GM12878 (cell line): ENCODE results near the gene THAP11. TPM values are rescaled to one million over a fixed set of nuclear protein-coding genes. Genes with fewer than 3 reads are reported as not detected.

ENCODE experiments used
- ATAC-seq: fragments of 200-7000 bp; cut with Tn5 transposase; 3 replicates; pipeline ENCODE4 v1.9.1; 2020; ENCODE audit warnings: mild to moderate bottlenecking, moderate library complexity
- BruUV-seq: library from RNA; stranded (reverse); fragments of 400-500 nt; replicated peaks from 2 replicates; lab custom pipeline; 2021; lab: Mats Ljungman, UMichigan
- CTCF ChIA-PET: fragments of 300-600 bp; sonication (Branson Sonifier 250); formaldehyde crosslinking; extraction: SDS; loops from one replicate; lab custom pipeline; 2021; ENCODE audit warnings: inconsistent platforms; lab: Yijun Ruan, JAX
- POLR2A ChIA-PET: fragments of 350-600 bp; formaldehyde crosslinking; extraction: SDS; loops from one replicate; lab custom pipeline; 2021; ENCODE audit warnings: inconsistent platforms; lab: Charles Lee
- RAD21 ChIA-PET: fragments of 300-600 bp; sonication (Branson Sonifier 250); formaldehyde crosslinking; loops from one replicate; lab custom pipeline; 2023; ENCODE audit warnings: antibody characterized with exemption; ENCODE audit not compliant: unreplicated experiment; lab: Charles Lee
- SMC1A ChIA-PET: fragments of 300-600 bp; sonication (Branson Sonifier 250); formaldehyde crosslinking; loops from one replicate; lab custom pipeline; 2023; ENCODE audit not compliant: unreplicated experiment, uncharacterized antibody; lab: Charles Lee
- DNase-seq: peaks from one replicate; pipeline ENCODE4 v3.0.0-alpha.2; 2011; ENCODE audit warnings: low read depth, low spot score
- FAIRE-seq: peaks from 3 replicates; lab custom pipeline; 2011; peaks lifted over from hg19 to GRCh38; lab: Jason Lieb, UNC
- H2AFZ ChIP-seq: 2 replicates; pipeline ENCODE4 v1.6.0; 2011; ENCODE audit warnings: low read depth, low read length, control low read depth; ENCODE audit not compliant: control insufficient read depth
- H3K27ac ChIP-seq: 2 replicates; pipeline ENCODE4 v1.5.1; 2011; ENCODE audit warnings: control low read depth; ENCODE audit not compliant: control insufficient read depth, insufficient read depth
- H3K27me3 ChIP-seq, 2 experiments: replicated peaks in 1 of 2; 2 replicates each; pipeline versions ENCODE4 v1.6.0 to v1.6.1; 2011; ENCODE audit warnings: low read length in 1 of 2; ENCODE audit not compliant: control insufficient read depth in 2 of 2, insufficient read depth in 2 of 2
- H3K36me3 ChIP-seq, 2 experiments: 2 replicates each; pipeline ENCODE4 v1.5.1; 2011; ENCODE audit warnings: low read length in 1 of 2; ENCODE audit not compliant: control insufficient read depth in 2 of 2, insufficient read depth in 2 of 2
- H3K4me1 ChIP-seq: 2 replicates; pipeline ENCODE4 v1.6.1; 2011; ENCODE audit warnings: mild to moderate bottlenecking, low read length, moderate library complexity, mixed read lengths; ENCODE audit not compliant: control insufficient read depth, insufficient read depth
- H3K4me2 ChIP-seq: 2 replicates; pipeline ENCODE4 v1.6.0; 2011; ENCODE audit warnings: control low read depth; ENCODE audit not compliant: control insufficient read depth, insufficient read depth
- H3K4me3 ChIP-seq: fragments of 200-600 bp; sonication (generic); 2 replicates; pipeline ENCODE4 v1.5.1; 2016
- H3K79me2 ChIP-seq: 2 replicates; pipeline ENCODE4 v1.6.0; 2011; ENCODE audit warnings: low read length; ENCODE audit not compliant: control insufficient read depth, insufficient read depth
- H3K9ac ChIP-seq: 2 replicates; pipeline ENCODE4 v1.8.0; 2011; ENCODE audit warnings: low read length, control low read depth, mixed read lengths; ENCODE audit not compliant: control insufficient read depth, insufficient read depth
- H3K9me3 ChIP-seq: replicated peaks from 3 replicates; pipeline ENCODE4 v1.5.1; 2011; ENCODE audit warnings: mild to moderate bottlenecking, low read length; ENCODE audit not compliant: control insufficient read depth, insufficient read depth
- H4K20me1 ChIP-seq: 2 replicates; pipeline ENCODE4 v1.6.0; 2011; ENCODE audit not compliant: control insufficient read depth, insufficient read depth
- ASH2L ChIP-seq: fragments of 300-600, 200-600 bp; sonication (generic); IDR thresholded peaks from 2 replicates; pipeline ENCODE4 v1.6.1; 2017; ENCODE audit warnings: low read depth, mild to moderate bottlenecking, borderline replicate concordance
- ATF7 ChIP-seq: fragments of 450-650 bp; IDR thresholded peaks from 2 replicates; pipeline ENCODE4 v1.6.1; 2016; ENCODE audit warnings: low read depth, mild to moderate bottlenecking
- BCL11A ChIP-seq: IDR thresholded peaks from 2 replicates; pipeline ENCODE4 v1.6.1; 2011; ENCODE audit warnings: low read depth, low read length
- HDGF ChIP-seq: fragments of 450-650 bp; IDR thresholded peaks from 2 replicates; pipeline ENCODE4 v1.6.1; 2016; ENCODE audit warnings: antibody characterized with exemption
- NBN ChIP-seq: fragments of 450-650 bp; IDR thresholded peaks from 2 replicates; pipeline ENCODE4 v1.6.1; 2016
- SPI1 ChIP-seq: IDR thresholded peaks from 2 replicates; pipeline ENCODE4 v1.6.1; 2011; ENCODE audit warnings: low read depth, mild to moderate bottlenecking, low read length, moderate library complexity, borderline replicate concordance; ENCODE audit not compliant: insufficient read depth
- ZBTB33 ChIP-seq: fragments of 450-650 bp; IDR thresholded peaks from 2 replicates; pipeline ENCODE4 v1.6.1; 2017; ENCODE audit warnings: mild to moderate bottlenecking
- WGBS: methylation state at CpG from one replicate; pipeline ENCODE4 v1.1.6; 2016; ENCODE audit warnings: low lambda C conversion rate; ENCODE audit not compliant: insufficient replicate concordance, insufficient coverage; ENCODE audit errors: missing lambda C conversion rate; 5-methylcytosine and 5-hydroxymethylcytosine counted together
- in situ Hi-C: fragments of 300-500 bp; cut with MboI; formaldehyde crosslinking; loops from 9 replicates; pipeline ENCODE4 v1.14.3; 2018; ENCODE audit warnings: mixed read lengths
- intact Hi-C: fragments of 100-400 bp; cut with micrococcal nuclease; formaldehyde crosslinking; loops from one replicate; pipeline ENCODE4 v1.14.2; 2022; ENCODE audit not compliant: unreplicated experiment
- polyA plus RNA-seq, 11 experiments: library from polyadenylated mRNA; depleted of rRNA in 4 of 11; unstranded in 6 of 11; stranded (reverse) in 5 of 11; fragments of >200 nt; fragmentation: Nextera tagmentation in 4 of 11; fragmentation: Illumina TruSeq in 1 of 11; extraction: Ambion mirVana in 4 of 11; extraction: Trizol in 1 of 11; gene quantifications; 1 replicate in 1 of 11; 2 replicates in 10 of 11; pipeline versions ENCODE4 v1.2.1 to v1.2.3, GENCODE V29; 2011 to 2016; ENCODE audit warnings: inconsistent platforms in 2 of 11, missing spikeins in 2 of 11, low read depth in 1 of 11
- total RNA-seq, 4 experiments: library from RNA; depleted of rRNA in 3 of 4; stranded (reverse); fragments of >200 nt in 3 of 4; fragmentation: Illumina TruSeq in 1 of 4; extraction: Trizol in 1 of 4; gene quantifications; 2 replicates each; pipeline versions ENCODE4 v1.2.1 to v1.2.3, GENCODE V29; 2013 to 2021
- TF ChIP-seq, protein P1 (sequence below): IDR thresholded peaks from 2 replicates; pipeline ENCODE4 v1.6.1; 2012; ENCODE audit warnings: low read length, inconsistent platforms
- TF ChIP-seq, protein P2 (sequence below): fragments of 450-650 bp; IDR thresholded peaks from 2 replicates; pipeline ENCODE4 v1.6.1; 2017; ENCODE audit warnings: mild to moderate bottlenecking, moderate library complexity

THAP11 gene
- total and polyA plus RNA-seq, 10 of the 15 experiments (the other 5 are each of a cell fraction or from before 2014, with no cell fraction given), result 2.5 to 36.7 (median 21.4) TPM

DNA sequence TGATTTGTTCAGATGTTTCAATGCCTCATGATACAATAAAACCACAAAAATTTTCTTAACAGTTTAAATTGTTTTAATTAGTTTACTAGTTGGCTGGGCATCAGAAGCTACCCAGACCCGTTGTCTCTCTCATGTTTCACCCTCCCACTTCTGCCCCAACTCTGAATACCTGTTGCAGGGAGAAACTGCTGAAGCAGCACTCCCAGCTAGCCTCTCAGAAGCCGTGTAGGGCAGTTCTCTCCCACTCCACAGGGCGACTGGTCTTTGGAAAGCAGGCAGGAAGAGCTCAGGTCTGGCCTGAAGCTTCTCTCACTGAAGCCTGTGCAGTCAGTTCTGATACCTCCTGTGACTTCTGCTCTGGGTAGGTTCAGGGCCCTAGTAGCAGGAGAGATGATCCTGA lies 29.1 kb downstream of the THAP11 start (continued):
- TF ChIP-seq, protein P1, sequence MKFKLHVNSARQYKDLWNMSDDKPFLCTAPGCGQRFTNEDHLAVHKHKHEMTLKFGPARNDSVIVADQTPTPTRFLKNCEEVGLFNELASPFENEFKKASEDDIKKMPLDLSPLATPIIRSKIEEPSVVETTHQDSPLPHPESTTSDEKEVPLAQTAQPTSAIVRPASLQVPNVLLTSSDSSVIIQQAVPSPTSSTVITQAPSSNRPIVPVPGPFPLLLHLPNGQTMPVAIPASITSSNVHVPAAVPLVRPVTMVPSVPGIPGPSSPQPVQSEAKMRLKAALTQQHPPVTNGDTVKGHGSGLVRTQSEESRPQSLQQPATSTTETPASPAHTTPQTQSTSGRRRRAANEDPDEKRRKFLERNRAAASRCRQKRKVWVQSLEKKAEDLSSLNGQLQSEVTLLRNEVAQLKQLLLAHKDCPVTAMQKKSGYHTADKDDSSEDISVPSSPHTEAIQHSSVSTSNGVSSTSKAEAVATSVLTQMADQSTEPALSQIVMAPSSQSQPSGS, result no peak
- TF ChIP-seq ZBTB33 (no peak), BCL11A (no peak), NBN (no peak)

GRCh38 chr16:67872131-67872630 lies 30.1 kb downstream of the THAP11 start:
- peaks cover 10% of the 10 kb centered on the region for H3K4me1 ChIP-seq
- POLR2A ChIA-PET, result no interaction called here
- H3K4me2 ChIP-seq, result peak overlapping the region; percentile 88
- peaks cover 4% of the 10 kb centered on the region for H4K20me1 ChIP-seq
- DNase-seq, result no peak
- FAIRE-seq, result no peak
- no TSS peak for BruUV-seq
- WGBS, result 50% methylated on average over 2 of the region's 2 CpGs
- no peak overlapping the region; the same call in 1 of the 2 replicates for H3K4me3 ChIP-seq
- H3K9ac ChIP-seq, result peak overlapping the region; percentile 96
- CTCF ChIA-PET, result interaction anchor here (1.0 to 1.4 kb wide), 3 partner anchors 17 to 55 kb away, joined by 3 to 5 read pairs (median 3); no protein-coding TSS in a partner anchor
- H3K27ac ChIP-seq, result peak overlapping the region; percentile 78
- intact Hi-C loops (no loop called here), in situ Hi-C loops (no loop called here)
- H3K9me3 ChIP-seq, result no peaks in the 10 kb centered on the region
- no peak for ATAC-seq
- peaks cover 12 to 24% of the 10 kb centered on the region in 2 experiments for H3K36me3 ChIP-seq
- RAD21 ChIA-PET, result no interaction called here
- SMC1A ChIA-PET, result interaction anchor here (0.6 to 1.3 kb wide), 2 partner anchors 24 to 37 kb away, joined by 3 read pairs; no protein-coding TSS in a partner anchor
- H3K79me2 ChIP-seq, result peaks cover 28% of the 10 kb centered on the region
- no peak for TF ChIP-seq HDGF
- no peak for TF ChIP-seq ASH2L
- TF ChIP-seq ATF7, result no peak
- TF ChIP-seq, protein P2, sequence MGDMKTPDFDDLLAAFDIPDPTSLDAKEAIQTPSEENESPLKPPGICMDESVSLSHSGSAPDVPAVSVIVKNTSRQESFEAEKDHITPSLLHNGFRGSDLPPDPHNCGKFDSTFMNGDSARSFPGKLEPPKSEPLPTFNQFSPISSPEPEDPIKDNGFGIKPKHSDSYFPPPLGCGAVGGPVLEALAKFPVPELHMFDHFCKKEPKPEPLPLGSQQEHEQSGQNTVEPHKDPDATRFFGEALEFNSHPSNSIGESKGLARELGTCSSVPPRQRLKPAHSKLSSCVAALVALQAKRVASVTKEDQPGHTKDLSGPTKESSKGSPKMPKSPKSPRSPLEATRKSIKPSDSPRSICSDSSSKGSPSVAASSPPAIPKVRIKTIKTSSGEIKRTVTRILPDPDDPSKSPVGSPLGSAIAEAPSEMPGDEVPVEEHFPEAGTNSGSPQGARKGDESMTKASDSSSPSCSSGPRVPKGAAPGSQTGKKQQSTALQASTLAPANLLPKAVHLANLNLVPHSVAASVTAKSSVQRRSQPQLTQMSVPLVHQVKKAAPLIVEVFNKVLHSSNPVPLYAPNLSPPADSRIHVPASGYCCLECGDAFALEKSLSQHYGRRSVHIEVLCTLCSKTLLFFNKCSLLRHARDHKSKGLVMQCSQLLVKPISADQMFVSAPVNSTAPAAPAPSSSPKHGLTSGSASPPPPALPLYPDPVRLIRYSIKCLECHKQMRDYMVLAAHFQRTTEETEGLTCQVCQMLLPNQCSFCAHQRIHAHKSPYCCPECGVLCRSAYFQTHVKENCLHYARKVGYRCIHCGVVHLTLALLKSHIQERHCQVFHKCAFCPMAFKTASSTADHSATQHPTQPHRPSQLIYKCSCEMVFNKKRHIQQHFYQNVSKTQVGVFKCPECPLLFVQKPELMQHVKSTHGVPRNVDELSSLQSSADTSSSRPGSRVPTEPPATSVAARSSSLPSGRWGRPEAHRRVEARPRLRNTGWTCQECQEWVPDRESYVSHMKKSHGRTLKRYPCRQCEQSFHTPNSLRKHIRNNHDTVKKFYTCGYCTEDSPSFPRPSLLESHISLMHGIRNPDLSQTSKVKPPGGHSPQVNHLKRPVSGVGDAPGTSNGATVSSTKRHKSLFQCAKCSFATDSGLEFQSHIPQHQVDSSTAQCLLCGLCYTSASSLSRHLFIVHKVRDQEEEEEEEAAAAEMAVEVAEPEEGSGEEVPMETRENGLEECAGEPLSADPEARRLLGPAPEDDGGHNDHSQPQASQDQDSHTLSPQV, result no peak
- TF ChIP-seq SPI1, result peak; percentile 34; the same call in 1 of the 2 replicates
- H2AFZ ChIP-seq, result peak overlapping the region; percentile 95
- no peaks in the 10 kb centered on the region for H3K27me3 ChIP-seq
